GM21576 (cell line): ENCODE results near the gene RND3.

Experiments
- ATAC-seq: cut with Tn5 transposase; IDR thresholded peaks from one replicate; pipeline ENCODE4 v1.9.1; 2021; ENCODE audit warnings: mild to moderate bottlenecking, moderate library complexity; ENCODE audit not compliant: unreplicated experiment

RND3 gene

DNA sequence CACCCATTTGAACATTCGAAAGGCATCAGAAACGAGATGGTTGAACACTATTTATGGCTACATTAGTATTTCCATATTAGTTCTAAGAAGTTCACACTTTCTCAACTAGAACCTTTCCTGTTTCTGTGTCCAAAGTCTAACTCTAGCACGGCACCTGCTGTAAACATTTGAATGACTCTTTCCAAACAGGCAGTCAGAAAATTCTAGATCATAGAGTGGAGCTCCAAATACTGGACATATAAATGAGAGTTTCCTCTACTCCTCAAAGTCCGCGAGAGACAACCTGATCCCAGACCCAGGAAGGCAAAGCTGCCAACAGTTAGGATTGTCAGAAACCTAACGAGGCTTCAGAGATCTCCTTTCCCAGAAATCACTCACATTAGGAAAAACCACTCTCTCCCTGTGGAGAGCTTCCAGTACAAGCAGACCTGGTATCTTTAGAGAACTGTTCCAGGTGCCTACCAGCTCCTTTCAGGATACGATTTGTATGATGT is 10.6 kb downstream of the RND3 start:
- ATAC-seq: no peak

DNA sequence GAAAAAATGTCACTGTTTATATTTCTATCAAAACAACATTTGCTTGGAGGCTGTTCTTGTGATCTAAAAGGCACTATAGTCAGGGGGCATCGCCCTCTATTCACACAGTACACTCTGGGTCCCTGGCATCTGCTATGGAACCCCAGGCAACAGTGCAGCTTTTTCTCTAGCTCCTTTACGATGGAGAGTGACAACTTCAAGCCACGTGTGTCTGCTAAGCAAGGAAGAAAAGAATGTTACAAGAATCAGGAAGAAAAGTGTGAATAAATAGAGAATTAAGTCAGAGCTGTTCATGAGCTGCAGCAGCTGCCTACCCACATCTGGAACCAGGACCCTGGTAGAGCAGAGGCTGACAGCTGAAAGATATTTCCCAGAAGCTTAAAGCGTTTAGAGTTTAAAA is 11.2 kb downstream of the RND3 start:
- no peak for ATAC-seq

DNA sequence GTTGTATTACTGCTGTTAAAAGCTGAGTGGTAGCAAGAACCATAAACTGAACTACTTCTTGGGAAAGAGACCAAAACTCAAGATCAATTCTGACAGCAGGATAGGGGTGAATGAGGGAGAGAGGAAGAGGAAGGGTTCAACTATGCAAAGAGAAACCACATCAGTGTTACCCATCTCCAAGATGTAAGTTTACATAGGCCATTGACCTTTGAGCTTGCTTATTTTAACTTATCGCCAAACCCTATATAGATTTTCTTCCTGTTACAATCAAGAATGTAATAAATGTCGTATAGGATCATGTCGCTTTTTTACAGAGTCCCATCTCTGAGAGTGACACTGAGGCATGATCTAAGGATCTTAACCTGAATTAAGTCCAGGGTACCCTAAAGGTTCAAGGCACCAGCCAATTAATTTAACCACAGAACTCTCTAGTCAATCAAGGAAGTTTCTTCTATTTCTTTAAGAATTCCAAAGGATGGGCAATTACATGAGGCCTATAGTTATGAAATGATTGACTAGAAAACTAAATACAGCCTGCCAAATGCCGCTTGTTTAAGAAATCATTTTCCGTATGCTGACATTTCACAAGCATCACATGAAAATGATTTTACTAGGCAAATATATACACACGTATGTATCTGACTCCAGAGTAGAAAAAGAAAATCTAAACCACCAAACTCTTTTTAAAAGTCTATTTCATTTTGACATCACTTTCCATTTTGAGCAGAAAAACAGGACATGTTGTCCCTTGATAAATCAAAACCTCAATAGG is 11.8 kb downstream of the RND3 start:
- ATAC-seq: no peak

DNA sequence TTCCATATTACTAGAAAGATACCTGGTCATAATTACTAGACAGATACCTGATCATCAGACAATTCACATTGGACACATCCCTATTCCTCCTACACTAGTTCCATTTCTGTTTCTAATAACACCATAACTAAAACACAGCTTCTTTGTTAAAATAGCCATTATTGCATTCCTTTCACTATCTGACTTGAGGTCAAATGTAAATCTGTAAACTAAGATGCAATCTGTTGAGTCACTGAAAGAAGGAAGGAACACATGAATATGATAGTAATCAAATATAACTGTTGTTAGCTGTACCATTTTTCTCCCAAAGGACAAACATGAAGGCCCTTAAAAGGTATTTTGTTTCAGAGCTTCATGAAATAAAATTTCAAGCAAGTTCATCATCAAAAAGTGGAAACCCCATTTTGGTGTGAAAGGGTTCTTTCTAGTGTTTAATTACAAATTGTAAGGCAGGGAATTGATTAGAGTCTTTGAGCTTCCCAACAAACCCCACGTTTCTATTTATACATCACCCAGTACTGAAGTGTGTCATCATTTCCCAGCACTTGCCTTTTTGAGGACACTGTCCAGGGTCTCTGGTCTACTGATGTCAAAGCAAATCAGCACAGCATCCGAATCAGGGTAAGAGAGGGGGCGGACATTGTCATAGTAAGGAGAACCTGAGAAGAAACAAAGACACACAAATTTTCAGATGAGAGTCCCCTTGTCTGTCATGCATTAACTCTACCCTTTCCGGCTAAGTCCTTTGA is 13.0 kb downstream of the RND3 start:
- no peak for ATAC-seq

DNA sequence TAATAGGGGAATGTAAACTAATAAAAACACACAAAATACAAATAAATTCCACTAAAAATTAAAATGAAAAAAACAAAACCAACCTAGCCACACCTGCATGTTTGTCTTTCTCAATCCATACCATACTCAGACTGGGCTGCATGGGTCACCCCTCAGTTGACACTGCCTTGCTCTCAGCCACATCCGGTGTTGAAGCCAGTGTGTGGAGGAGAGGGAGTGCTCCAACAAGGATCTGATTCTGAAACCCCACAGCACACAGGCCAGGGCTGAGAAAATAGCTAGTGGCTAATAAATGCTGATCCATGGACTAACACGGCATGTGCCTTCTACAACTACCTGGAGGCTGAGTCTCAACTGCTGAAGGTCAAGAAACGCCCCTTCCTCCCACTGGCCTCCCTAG is 13.7 kb downstream of the RND3 start:
- ATAC-seq: no peak

DNA sequence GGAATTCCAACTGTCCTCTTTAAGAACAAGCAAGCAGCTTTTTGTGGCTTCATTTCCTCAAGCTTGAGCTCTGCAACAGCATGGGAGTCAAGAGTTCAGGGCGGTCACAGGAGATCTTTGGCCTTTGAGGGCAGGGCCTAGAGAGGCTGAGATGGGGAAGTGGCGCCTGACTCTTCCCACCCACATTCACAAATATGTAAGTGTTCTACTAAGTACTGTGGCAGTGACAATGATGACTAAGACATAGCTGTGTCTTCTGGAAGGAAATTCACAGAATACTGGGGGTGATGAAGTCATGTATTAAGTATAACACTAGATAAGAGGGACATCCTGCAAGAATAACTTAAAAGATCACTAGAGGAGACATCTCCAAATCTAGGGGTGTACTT is 15.0 kb downstream of the RND3 start:
- ATAC-seq: no peak

DNA sequence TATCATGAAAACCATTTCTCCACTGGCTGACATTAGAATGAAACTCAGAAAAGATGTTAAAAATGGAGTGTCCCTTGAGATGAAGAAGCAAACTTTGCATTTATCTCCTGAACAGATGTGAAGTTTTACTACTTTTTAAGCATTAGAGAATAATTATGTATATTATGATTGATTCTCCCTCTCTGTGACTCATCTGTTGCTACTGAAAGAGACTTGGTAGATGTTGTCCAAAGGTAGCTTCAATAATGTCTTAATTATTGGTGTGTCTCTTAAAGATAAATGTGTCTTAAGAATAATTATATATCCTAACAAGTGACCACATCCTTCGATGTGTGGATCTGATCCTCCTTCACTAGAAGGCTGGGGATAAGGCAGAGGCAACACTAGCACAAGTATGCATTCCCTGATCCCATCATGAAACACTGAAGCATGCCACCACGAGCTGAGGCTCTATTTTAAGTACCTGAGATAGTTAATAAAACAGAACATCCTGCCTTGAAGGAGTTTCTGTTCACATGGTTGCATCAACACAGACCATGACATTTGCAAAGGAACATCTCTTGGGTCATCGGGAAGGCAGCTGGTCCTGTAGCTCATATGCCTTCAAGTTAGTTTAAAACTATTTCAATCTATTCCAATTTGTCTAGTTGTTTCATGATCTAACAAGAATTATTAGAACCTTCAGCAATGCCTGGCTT is 15.5 kb downstream of the RND3 start:
- ATAC-seq: no peak

DNA sequence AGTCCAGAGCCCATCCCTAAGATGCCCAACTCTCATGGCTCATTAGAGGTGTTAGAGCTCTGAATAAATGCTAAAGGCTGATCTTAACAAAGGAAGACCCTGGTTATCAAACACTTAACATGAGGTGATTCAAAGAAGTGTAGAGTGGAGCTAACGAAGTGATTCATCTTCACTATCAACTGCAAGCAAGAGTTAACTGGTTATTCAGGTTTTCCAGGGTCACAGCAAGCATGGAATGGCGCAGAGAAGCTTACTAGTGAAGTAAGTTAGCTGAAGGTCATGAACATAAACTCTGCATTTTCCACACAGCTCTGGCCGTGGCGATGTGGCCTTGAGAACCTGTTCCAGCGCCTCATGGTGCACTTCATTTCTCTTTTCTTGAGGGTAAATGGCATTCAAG is 17.0 kb downstream of the RND3 start:
- ATAC-seq: no peak

DNA sequence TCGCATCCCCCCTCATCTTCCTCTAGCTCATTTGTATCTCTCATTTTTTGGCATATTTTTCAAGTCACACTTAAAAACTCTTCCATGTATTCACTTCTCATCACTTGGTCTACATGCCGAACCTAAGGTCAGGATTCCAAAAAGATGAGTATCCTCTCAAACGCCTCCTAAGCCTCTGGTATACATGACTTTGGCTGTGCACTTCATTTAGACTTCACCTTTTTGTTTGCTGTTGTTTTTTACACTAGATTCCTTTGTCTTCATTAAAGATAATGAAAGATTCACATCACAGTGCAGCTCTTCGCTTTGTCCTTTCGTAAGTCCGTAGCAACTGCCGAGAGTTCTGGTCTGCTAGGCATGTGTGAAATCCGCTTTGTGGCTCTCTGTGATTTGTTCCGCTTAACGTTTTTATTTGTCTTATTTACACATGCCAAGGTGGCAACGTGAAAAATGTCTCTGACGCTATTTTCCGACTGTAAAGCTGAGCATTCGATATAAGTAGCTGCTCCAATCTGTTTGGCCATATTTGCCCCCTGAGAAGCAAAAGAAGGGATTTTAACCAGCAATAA is 17.7 kb downstream of the RND3 start:
- no peak for ATAC-seq

DNA sequence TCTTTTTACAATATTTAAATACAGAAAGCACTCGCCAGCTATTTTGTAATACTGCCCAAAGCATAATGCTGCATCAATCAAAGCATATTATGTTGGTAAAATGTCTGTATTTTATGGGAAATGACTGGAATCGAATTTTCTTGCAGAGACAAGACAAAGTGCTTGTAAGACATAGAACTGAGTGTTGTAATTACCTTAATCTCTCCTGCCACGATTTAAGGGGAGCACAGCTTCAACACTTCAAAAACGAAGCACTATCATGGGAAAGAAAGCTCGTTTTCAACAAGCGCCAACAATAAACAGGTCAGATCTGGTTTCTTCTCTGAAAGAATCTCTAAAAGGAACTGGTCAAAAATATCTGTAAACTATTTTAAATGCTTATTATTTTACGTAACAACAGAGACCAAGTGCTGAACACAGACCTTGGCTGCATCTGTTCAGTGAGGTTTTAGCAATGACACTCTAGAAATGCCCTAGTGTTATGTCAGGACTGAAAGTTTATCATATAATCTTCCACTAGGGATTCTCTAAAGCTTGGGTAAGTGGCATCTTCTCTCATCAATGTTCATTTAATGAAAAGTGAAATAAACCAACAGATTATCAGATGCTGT is 19.0 kb downstream of the RND3 start:
- ATAC-seq: no peak

DNA sequence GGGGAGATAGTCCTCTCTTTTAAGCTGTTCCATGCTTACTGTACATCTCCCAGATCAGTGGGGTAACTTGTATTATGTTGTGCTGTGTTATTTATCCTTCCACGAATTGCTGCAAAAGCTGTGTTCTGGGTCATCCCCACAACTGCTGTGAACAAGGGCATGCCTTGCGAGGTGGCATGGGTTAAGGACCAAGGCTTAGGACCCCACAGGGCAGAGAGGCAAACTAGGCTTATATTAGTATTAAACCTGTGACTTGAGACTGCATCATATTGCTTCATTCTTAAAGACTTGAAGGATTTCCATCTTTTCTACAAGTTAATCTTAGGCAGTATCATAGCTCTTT is 19.9 kb downstream of the RND3 start:
- no peak for ATAC-seq

DNA sequence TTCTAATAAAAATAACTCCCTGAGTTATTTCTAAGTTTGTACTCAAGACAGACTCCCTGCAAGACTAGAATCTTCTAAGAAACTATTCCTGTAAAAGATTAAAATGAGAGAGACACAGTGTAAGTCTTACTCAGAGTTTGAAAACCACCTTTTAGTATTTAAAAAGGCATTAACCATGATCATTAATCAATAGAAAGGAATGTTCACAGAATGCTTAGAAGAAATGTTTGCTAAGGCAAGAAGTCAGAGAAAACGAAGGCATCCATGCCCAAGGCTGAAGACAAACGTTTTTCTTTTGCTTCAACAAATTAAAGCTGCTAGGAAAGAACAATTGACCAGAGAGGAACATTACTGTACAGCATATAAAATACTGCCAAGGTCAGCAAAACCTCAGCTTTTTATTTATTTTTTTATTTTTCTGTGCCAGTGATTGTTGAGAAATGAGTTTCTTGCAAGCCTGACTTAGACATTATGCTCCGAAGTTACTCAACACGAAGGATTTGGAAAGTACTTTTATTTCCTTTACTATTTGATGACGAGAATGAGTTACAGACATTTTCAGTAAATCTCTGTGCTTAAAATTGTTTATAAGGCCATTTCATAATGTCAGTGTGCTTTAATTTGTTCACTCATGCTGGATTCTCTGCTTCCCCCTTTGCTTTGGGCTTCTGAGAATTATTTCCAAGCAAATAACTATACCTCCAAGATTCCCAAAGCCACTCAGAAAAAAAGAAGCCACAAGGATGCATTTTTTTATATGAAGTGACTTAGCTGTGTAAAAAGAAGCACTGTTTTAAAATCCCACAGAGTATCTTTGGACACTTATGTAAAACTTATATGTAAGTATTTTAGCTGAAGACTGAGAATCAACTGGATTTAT is 20.5 kb downstream of the RND3 start:
- no peak for ATAC-seq

DNA sequence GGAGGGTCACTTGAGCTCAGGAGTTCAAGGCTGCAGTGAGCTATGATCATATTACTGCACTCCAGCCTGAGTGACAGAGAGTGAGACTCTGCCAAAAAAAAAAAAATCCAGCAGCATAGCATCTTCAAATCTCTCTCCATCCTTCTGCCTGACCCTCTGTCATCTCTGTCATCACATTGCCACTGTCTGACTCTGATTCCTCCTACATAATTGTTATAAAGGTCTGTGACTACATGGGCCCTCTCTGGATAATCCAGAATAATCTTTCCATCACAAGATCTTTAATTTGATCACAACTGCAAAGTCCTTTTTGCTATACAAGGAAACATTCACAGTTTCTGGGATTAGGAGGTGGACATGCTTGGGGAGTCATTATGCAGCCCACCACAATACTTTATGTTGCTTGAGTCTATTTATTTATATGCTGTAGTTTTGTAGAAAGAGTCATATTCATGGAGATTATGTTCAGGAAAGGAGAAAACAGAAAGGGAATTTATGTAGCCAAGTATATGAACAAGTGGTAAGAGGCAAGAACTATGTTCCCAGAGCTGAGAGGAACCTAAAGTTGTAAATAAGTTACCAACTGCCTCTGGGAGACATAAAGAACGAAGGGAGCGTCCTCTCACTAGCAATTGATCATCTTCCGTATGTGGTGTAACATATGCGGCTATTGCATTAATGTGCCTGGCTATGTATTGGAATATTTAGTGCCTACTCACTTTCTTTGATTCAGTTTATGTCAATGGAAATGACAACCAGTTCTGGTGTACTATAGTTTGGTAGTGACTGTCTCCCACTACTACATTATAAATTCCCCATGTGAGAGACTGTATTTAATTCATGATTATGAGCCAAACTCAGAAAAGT is 21.5 kb downstream of the RND3 start:
- no peak for ATAC-seq

DNA sequence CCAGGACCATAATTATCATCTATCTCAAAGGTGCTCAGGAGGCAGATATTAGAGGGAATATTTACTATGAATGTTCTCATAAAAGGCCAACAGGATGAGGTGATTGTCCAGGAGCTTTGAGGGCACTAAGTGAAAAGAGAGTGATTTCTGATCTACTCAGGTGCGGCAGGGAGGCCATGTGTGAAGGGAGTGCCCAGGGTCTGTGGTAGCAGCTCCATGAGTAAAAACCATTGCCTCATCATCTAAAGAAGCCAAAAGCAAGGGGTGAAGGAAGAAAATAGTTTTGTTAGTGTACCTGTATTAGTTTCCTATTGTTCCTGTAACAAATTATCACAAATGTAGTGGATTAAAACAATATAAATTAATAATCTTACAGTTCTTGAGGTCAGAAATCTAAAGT is 22.5 kb downstream of the RND3 start:
- ATAC-seq: no peak

DNA sequence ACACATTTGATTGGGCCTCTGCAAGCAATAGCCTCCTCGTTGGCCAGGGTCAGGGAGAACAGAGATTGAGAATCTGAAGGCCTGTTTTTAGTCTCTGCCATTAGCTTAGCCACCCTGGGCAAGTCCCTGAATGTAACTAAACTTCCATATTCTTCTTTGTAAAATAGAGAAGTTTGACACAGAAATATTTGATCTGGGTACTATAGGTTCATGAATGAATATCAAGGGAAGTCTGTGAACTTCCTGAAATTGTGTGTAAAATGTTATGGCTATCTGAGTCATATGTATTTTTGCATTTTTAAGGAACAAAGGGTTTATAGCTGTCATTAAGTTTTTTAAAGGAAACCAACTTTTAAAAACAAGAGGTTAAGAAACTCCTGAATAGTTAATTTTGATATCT is 23.2 kb downstream of the RND3 start:
- ATAC-seq: no peak

DNA sequence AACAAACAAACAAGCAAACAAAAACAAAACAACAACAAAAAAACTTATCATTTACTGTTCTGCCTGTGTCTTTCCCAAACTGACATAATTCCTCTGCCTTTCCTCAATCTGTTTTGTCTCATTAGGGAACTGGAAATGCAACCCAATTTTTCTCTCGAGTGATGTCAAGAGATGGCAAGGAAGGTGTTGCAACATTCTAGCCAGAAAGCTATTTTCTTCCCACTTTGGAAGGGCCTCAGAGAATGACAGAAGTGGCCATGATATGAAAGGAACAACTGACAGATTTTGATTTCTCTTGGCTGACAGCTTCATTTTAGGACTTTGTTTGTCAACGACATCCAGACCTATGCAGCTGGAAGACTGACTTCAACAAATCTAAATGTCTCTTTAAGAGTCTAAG is 24.7 kb downstream of the RND3 start:
- no peak for ATAC-seq

DNA sequence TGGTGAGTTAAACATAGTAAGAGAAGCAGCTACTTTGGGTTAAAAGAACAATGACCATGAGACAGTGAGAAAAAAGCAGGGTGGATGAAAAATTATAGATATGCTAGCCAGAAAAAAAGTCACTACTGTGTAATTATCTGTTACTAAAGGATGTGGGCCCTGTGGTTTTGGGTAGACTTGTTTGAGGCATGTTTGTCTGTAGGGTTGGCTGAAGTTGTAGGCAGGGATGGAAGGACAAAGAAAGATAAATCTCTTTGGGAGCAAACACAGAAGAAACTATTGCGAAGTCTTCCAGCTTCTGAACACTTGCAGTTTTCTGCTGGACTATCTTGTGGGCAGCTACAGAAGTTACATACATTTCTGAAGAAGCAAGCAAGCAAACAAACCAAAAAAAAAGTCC is 28.2 kb downstream of the RND3 start:
- ATAC-seq: no peak

DNA sequence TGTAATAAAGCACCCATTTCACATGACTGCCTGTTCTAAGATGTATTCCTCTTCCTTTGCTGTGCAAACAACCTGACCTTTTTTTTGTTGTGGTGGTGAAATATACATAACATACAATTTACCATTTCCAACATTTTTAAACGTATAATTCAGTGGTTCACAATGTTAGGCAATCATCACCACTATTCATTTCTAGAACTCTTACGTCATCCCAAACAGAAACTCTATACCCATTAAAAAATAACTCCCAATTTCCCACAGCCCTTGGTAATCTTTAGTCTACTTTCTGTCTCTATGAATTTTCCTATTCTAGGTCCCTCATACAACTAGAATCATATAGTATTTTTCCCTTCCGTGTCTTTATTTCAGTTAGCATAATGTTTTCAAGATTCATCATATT is 36.7 kb downstream of the RND3 start:
- no peak for ATAC-seq

DNA sequence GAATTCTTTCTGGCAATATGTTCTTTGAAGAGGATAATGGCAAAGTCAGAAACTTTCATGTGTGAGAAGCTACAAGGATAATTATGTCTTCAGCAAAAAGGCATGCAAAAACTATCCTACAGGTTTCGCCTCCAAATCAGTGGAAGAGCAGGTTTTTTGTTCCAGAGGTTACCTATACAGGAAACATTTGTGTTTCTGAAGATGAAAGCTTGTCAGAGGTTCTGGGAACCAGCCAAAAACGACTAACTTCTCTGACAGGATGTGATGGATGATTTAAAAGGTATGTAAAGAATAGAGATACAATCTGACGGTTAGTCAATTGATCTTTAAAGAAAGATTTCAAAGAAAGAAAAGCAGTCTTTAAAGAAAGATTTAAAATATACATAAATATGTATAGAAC is 37.6 kb downstream of the RND3 start:
- ATAC-seq: no peak
